ENCODE data around the gene PLCB3.
A peak's percentile ranks its signal among the peaks of the same experiment; 100 is the strongest.
"Not testable (repeated sequence)": the region's sequence is repeated elsewhere in the genome, so short reads cannot be mapped to it uniquely, and the experiment has no call there.

Gene PLCB3

DNA sequence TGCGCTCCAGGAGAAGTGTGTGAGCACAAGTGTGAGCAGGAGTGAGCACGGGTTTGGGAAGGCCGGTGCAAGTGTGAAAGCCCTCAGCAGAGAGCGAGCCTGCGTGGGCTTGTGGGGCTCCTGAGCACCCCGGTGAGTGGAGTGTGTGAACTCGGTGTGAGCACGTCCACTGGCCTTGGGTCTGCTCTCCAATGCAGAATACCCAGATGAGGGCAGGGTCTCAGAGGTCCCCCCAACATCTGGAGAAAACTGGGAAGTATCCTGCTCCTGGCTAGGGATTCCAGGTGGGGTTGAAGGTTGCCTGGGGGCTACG, 55.2 kb downstream of the PLCB3 start:
- Histone ChIP-seq H3K9ac (ENCODE audit: low read length) (peak overlapping the region; percentile 77), H3K27me3 (replicated peaks; ENCODE audit: insufficient read depth, low read length) (0 out of 2 replicates have a peak, but pooled peaks cover 4% of the 10 kb centered on the region), H3K79me2 (ENCODE audit: low read length) (peaks cover 47% of the 10 kb centered on the region), H2AFZ (ENCODE audit: low read length) (peak overlapping the region; percentile 26; the same call in 1 of the 2 replicates), H3K9me2 (replicated peaks; ENCODE audit: insufficient read depth, low read length) (no peaks in the 10 kb centered on the region), H3K4me3 (ENCODE audit: low read length) (peak overlapping the region; percentile 83), H3K36me3 (replicated peaks; ENCODE audit: insufficient read depth, low read length) (no peaks in the 10 kb centered on the region), H3F3A (ENCODE audit: insufficient read depth, low read length) (peaks cover 24% of the 10 kb centered on the region), H4K20me1 (ENCODE audit: insufficient read depth, low read length) (no peaks in the 10 kb centered on the region), H3K4me2 (ENCODE audit: low read depth, low read length) (peak overlapping the region; percentile 87), H3K27ac (ENCODE audit: low read length) (peak overlapping the region; percentile 59; the same call in 1 of the 2 replicates), H3K9me3 (replicated peaks; ENCODE audit: insufficient read depth, low read length) (no peaks in the 10 kb centered on the region), H3K4me1 (ENCODE audit: low read length) (peaks cover 18% of the 10 kb centered on the region)
- DNase-seq, result no peak
- TF ChIP-seq EZH2 (optimal IDR thresholded peaks at IDR 0.05; ENCODE audit: low read depth, low read length), result no peak

DNA sequence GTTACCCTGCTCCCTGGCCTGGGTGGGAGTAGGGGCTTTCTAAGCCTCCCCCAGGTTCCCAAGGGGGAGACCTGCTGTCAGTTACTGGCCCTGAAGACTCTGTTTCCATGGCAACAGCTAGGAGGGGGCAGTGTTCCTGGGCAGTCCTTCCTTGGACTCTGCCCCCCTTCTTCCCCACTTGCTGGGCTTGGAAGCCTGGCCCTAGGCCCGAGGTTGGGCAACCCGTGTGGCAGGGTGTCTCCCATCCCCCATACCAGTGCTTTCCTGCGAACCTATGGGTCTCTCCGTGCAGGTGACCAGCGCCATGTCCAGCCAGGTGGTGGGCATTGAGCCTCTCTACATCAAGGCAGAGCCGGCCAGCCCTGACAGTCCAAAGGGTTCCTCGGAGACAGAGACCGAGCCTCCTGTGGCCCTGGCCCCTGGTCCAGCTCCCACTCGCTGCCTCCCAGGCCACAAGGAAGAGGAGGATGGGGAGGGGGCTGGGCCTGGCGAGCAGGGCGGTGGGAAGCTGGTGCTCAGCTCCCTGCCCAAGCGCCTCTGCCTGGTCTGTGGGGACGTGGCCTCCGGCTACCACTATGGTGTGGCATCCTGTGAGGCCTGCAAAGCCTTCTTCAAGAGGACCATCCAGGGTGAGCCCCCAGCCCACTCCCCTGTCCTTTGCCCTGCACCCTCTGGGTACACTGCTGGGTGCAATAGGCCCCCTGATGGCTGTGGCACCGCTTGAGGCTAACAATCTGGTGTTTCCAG, 55.7 kb downstream of the PLCB3 start:
- Histone ChIP-seq H4K20me1 (ENCODE audit: insufficient read depth, low read length) (no peaks in the 10 kb centered on the region), H3K27ac (ENCODE audit: low read length) (peak overlapping the region; percentile 59; the same call in 1 of the 2 replicates), H3K9ac (ENCODE audit: low read length) (peak overlapping the region; percentile 77), H3K79me2 (ENCODE audit: low read length) (peaks cover 49% of the 10 kb centered on the region), H3K4me2 (ENCODE audit: low read depth, low read length) (peak overlapping the region; percentile 87), H3K4me1 (ENCODE audit: low read length) (peaks cover 18% of the 10 kb centered on the region), H3F3A (ENCODE audit: insufficient read depth, low read length) (peaks cover 24% of the 10 kb centered on the region), H3K9me2 (replicated peaks; ENCODE audit: insufficient read depth, low read length) (no peaks in the 10 kb centered on the region), H3K27me3 (replicated peaks; ENCODE audit: insufficient read depth, low read length) (no peaks in the 10 kb centered on the region), H3K36me3 (replicated peaks; ENCODE audit: insufficient read depth, low read length) (no peaks in the 10 kb centered on the region), H2AFZ (ENCODE audit: low read length) (no peak overlapping the region), H3K9me3 (replicated peaks; ENCODE audit: insufficient read depth, low read length) (no peaks in the 10 kb centered on the region), H3K4me3 (ENCODE audit: low read length) (peak overlapping the region; percentile 83)
- TF ChIP-seq EZH2phosphoT487 (IDR thresholded peaks at IDR 0.05; ENCODE audit: low read length) (no peak), EZH2 (optimal IDR thresholded peaks at IDR 0.05; ENCODE audit: low read depth, low read length) (no peak)
- TF ChIP-seq, protein P1, sequence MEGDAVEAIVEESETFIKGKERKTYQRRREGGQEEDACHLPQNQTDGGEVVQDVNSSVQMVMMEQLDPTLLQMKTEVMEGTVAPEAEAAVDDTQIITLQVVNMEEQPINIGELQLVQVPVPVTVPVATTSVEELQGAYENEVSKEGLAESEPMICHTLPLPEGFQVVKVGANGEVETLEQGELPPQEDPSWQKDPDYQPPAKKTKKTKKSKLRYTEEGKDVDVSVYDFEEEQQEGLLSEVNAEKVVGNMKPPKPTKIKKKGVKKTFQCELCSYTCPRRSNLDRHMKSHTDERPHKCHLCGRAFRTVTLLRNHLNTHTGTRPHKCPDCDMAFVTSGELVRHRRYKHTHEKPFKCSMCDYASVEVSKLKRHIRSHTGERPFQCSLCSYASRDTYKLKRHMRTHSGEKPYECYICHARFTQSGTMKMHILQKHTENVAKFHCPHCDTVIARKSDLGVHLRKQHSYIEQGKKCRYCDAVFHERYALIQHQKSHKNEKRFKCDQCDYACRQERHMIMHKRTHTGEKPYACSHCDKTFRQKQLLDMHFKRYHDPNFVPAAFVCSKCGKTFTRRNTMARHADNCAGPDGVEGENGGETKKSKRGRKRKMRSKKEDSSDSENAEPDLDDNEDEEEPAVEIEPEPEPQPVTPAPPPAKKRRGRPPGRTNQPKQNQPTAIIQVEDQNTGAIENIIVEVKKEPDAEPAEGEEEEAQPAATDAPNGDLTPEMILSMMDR (IDR thresholded peaks at IDR 0.05; ENCODE audit: low read length), result no peak
- no peak for DNase-seq

DNA sequence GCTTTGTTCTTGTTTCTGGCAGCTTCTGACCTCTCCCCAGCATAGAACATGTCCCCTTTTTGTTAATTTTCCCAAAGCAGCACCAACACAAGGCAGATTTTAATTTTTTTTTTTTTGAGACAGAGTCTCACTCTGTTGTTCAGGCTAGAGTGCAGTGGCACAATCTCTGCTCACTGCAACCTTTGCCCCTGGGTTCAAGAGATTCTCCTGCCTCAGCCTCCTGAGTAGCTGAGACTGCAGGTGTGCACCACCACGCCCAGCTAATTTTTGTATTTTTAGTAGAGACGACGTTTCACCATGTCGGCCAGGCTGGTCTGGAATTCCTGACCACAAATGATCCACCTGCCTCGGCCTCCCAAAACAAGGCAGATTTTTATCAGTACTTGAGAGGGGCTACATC, 56.5 kb downstream of the PLCB3 start:
- Histone ChIP-seq H3K79me2 (ENCODE audit: low read length) (peaks cover 55% of the 10 kb centered on the region), H3K4me1 (ENCODE audit: low read length) (peaks cover 18% of the 10 kb centered on the region)
- not testable (repeated sequence) for H3K27ac ChIP-seq (ENCODE audit: low read length)

DNA sequence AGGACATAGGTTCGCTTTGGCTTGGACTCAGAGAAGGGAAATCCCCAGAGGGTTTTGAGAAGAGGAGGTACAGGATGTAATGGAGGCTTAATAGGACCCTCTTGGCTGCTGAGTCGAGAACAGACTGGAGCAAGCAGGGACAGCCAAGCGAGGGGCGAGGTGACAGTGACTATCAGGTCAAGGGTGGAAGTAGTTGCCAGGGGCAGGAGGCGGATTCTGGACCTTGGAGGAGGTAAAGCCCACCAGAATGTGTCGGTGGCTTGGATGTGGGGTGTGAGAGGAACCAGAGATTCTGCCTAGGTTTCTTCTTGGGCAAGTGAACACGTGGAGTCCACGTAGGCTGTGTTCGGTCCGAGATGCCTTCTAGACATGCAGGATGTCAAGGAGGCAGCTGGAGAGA, 61.6 kb downstream of the PLCB3 start:
- no peak overlapping the region for H3K9ac ChIP-seq (ENCODE audit: low read length)
- H3K27me3 ChIP-seq (replicated peaks; ENCODE audit: insufficient read depth, low read length), result no peaks in the 10 kb centered on the region
- H3K27ac ChIP-seq (ENCODE audit: low read length), result no peak overlapping the region
- H3K4me1 ChIP-seq (ENCODE audit: low read length), result no peaks in the 10 kb centered on the region
- no peak overlapping the region for H2AFZ ChIP-seq (ENCODE audit: low read length)
- TF ChIP-seq, protein P1 (IDR thresholded peaks at IDR 0.05; ENCODE audit: low read length), result no peak
- TF ChIP-seq EZH2phosphoT487 (IDR thresholded peaks at IDR 0.05; ENCODE audit: low read length), result no peak
- TF ChIP-seq EZH2 (optimal IDR thresholded peaks at IDR 0.05; ENCODE audit: low read depth, low read length), result no peak
- DNase-seq, result no peak
- H3K79me2 ChIP-seq (ENCODE audit: low read length), result peaks cover 72% of the 10 kb centered on the region
- no peaks in the 10 kb centered on the region for H3K9me3 ChIP-seq (replicated peaks; ENCODE audit: insufficient read depth, low read length)
- H3K4me2 ChIP-seq (ENCODE audit: low read depth, low read length), result no peak overlapping the region
- no peaks in the 10 kb centered on the region for H4K20me1 ChIP-seq (ENCODE audit: insufficient read depth, low read length)
- H3K36me3 ChIP-seq (replicated peaks; ENCODE audit: insufficient read depth, low read length), result no peaks in the 10 kb centered on the region
- peaks cover 29% of the 10 kb centered on the region for H3F3A ChIP-seq (ENCODE audit: insufficient read depth, low read length)
- H3K4me3 ChIP-seq (ENCODE audit: low read length), result no peak overlapping the region
- H3K9me2 ChIP-seq (replicated peaks; ENCODE audit: insufficient read depth, low read length), result no peaks in the 10 kb centered on the region

More for the DNA sequence above, 56.5 kb downstream of the PLCB3 start:
- H3K4me3 ChIP-seq (ENCODE audit: low read length); H3K36me3 ChIP-seq (replicated peaks; ENCODE audit: insufficient read depth, low read length); H4K20me1 ChIP-seq (ENCODE audit: insufficient read depth, low read length); H3K4me2 ChIP-seq (ENCODE audit: low read depth, low read length); H3K9ac ChIP-seq (ENCODE audit: low read length); DNase-seq; H2AFZ ChIP-seq (ENCODE audit: low read length); H3K9me3 ChIP-seq (replicated peaks; ENCODE audit: insufficient read depth, low read length); H3K27me3 ChIP-seq (replicated peaks; ENCODE audit: insufficient read depth, low read length); H3K9me2 ChIP-seq (replicated peaks; ENCODE audit: insufficient read depth, low read length): not testable (repeated sequence)
- H3F3A ChIP-seq (ENCODE audit: insufficient read depth, low read length), result peaks cover 24% of the 10 kb centered on the region

Measured in MM.1S (cell line).